Subcutaneous abdominal adipose tissue (tissue), 5 donors: ENCODE results near the gene NSA2.

Source experiments
- H3K27ac ChIP-seq: one replicate; pipeline ENCODE4 v1.7.0; 2013; ENCODE audit warnings: low read depth, mild to moderate bottlenecking, inconsistent platforms, low read length, moderate library complexity
- H3K27me3 ChIP-seq, 5 donors: one replicate each; pipeline ENCODE4 v1.7.0; 2013; ENCODE audit warnings: low read length in 5 of 5, inconsistent platforms in 1 of 5; ENCODE audit not compliant: control insufficient read depth in 5 of 5, insufficient read depth in 4 of 5
- H3K36me3 ChIP-seq, 5 donors: one replicate each; pipeline ENCODE4 v1.7.0; 2013; ENCODE audit warnings: low read length in 5 of 5; ENCODE audit not compliant: control insufficient read depth in 5 of 5, insufficient read depth in 5 of 5
- H3K4me1 ChIP-seq, 5 donors: one replicate each; pipeline ENCODE4 v1.7.0; 2013; ENCODE audit warnings: low read length in 5 of 5, mild to moderate bottlenecking in 3 of 5, moderate library complexity in 1 of 5; ENCODE audit not compliant: control insufficient read depth in 5 of 5, insufficient read depth in 5 of 5
- H3K4me3 ChIP-seq, 5 donors: one replicate each; pipeline ENCODE4 v1.7.0; 2013; ENCODE audit warnings: low read length in 5 of 5, low read depth in 1 of 5
- H3K9ac ChIP-seq, 5 donors: one replicate each; pipeline ENCODE4 v1.7.0; 2013; ENCODE audit warnings: low read length in 5 of 5, mild to moderate bottlenecking in 4 of 5, moderate library complexity in 3 of 5
- H3K9me3 ChIP-seq, 5 donors: one replicate each; pipeline ENCODE4 v1.7.0; 2013; ENCODE audit warnings: low read length in 5 of 5; ENCODE audit not compliant: control insufficient read depth in 5 of 5
- donor health status: healthy.
- donor health status: healthy.
- donor health status: healthy.
- donor health status: healthy.
- donor health status: healthy.

Gene NSA2

DNA sequence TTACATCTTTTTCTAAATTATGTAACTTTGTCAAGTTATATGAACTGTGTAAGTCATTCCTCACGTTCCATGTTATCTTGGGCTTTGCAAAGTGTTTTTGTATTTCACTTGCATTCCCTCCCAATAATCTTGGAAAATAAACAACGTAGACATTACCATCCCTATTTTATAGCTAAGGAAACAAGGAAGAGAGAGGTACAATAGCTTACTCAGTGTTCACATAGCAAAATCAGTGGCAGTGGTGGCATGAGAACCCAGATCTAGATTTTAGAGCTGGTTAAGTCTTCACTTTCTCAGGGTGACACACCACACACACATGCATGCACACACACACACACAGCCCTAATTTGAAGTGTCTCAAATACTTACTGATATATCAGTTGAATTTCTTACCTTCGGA lies 34.1 kb downstream of the NSA2 start:
- no peaks in the 10 kb centered on the region for H3K36me3 ChIP-seq
- no peaks in the 10 kb centered on the region for H3K4me1 ChIP-seq
- H3K27me3 ChIP-seq = peaks cover 0 to 5% (median 0%) of the 10 kb centered on the region in 5 donors
- H3K27ac ChIP-seq = no peak overlapping the region
- no peaks in the 10 kb centered on the region for H3K9me3 ChIP-seq
- H3K9ac ChIP-seq = no peak overlapping the region
- no peak overlapping the region for H3K4me3 ChIP-seq

DNA sequence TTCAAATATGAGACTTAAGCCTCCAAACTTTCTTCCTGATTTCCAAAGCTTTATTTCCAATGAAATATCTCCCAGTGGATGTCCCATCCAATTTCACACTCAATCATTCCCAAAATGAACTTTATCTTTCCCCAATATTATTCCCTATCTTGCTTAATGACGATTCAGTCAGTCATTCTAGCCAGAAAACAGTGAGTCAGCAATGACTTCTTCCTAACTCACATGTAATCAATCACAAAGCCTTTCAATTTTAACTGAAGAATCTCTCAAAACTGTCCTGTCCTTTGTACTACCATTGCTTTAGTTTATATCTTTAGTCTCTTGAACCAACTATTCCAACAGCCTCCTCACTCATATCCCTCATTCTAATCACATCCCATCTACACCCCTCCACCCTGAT lies 34.9 kb downstream of the NSA2 start:
- H3K27me3 ChIP-seq = peaks cover 0 to 5% (median 0%) of the 10 kb centered on the region in 5 donors
- no peak overlapping the region for H3K27ac ChIP-seq
- H3K4me1 ChIP-seq = no peaks in the 10 kb centered on the region
- H3K4me3 ChIP-seq = no peak overlapping the region
- no peaks in the 10 kb centered on the region for H3K36me3 ChIP-seq
- H3K9ac ChIP-seq = no peak overlapping the region
- H3K9me3 ChIP-seq = no peaks in the 10 kb centered on the region

DNA sequence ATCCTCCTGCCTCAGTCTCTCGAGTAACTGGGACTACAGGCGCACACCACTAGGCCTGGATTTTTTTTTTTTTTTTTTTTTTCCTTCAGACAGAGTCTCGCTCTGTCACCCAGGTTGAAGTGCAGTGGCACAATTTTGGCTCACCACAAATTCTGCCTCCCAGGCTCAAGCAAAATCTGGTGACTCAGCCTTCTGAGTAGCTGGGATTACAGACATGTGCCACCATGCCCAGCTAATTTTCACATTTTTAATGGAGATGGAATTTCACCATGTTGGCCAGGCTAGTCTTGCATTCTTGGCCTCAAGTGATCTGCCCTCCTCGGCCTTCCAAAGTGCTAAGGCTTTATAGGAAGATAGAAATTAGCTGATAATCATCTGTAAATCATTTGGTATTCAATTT lies 43.9 kb downstream of the NSA2 start:
- H3K4me3 ChIP-seq = no peak overlapping the region
- H3K27me3 ChIP-seq = no peaks in the 10 kb centered on the region
- no peak overlapping the region for H3K9ac ChIP-seq
- H3K4me1 ChIP-seq = no peaks in the 10 kb centered on the region
- H3K36me3 ChIP-seq = no peaks in the 10 kb centered on the region
- H3K27ac ChIP-seq = no peak overlapping the region
- H3K9me3 ChIP-seq = no peaks in the 10 kb centered on the region

DNA sequence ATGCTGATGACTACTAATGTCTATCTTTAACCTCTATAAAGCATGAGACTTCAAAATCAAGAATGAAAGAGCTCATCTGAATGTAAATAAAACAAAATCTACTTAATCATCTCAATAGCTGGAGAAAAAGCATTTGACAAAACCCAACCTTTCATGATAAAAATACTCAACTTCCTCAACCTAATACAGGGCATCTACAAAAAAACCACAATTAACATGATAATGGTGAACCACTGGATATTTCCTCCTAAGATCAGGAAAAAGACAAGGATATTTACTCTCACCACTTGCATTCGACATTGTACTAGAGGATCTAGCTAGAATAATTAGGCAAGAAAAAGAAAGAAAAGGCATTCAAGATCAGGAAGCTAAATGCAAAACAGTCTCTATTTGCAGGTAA lies 49.8 kb downstream of the NSA2 start:
- Histone ChIP-seq H3K9ac (no peak overlapping the region), H3K4me3 (no peak overlapping the region), H3K27ac (no peak overlapping the region), H3K27me3 (no peaks in the 10 kb centered on the region), H3K9me3 (no peaks in the 10 kb centered on the region), H3K36me3 (no peaks in the 10 kb centered on the region), H3K4me1 (no peaks in the 10 kb centered on the region)

DNA sequence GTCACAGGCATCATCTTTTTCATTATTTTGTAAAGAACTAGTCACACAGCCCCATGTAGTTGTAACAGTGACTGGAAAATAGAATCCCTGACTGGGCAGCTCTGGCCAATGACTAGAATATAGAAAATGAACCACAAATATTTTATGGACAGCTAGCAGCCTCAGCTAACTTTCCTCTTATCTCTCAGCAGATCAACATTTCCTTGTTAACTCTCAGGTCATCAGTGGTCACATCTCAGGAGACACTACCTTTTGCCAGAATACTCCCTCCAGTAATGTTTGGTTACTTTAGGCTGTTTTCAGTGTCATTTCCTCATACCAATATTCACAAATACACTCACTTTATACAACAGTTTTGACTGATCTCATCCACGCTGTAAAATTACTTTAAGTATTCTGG lies 55.2 kb downstream of the NSA2 start:
- no peak overlapping the region for H3K27ac ChIP-seq
- no peaks in the 10 kb centered on the region for H3K9me3 ChIP-seq
- H3K4me1 ChIP-seq = no peaks in the 10 kb centered on the region
- H3K36me3 ChIP-seq = no peaks in the 10 kb centered on the region
- no peak overlapping the region for H3K9ac ChIP-seq
- no peaks in the 10 kb centered on the region for H3K27me3 ChIP-seq
- no peak overlapping the region for H3K4me3 ChIP-seq

DNA sequence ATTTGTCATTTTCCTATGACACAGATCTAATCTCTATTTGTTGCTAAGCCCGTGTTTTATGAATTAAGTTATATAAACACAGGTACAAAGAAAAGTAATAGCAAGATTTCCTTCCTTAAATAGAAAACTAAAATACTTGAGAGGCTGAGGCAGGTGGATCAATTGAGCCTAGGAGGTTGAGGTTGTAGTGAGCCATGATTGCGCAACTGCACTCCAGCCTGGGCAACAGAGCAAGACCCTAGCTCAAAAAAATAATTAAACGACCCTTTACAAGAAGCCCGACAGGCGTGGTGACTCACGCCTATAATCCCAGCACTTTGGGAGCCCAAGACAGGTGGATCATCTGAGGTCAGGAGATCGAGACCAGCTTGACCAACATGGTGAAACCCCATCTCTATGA lies 62.4 kb downstream of the NSA2 start:
- Histone ChIP-seq H3K4me1 (no peaks in the 10 kb centered on the region), H3K36me3 (no peaks in the 10 kb centered on the region), H3K27me3 (no peaks in the 10 kb centered on the region), H3K9ac (no peak overlapping the region), H3K4me3 (no peak overlapping the region), H3K27ac (no peak overlapping the region), H3K9me3 (no peaks in the 10 kb centered on the region)
